MM.1S (cell line): ENCODE measurements around the gene CLIP4.

Source experiments
- EZH2 ChIP-seq: fragments of 300-600 bp; sonication (generic); optimal IDR thresholded peaks from 2 replicates; pipeline ENCODE3; 2017; ENCODE audit warnings: low read depth, mild to moderate bottlenecking, antibody characterized with exemption, low read length, mixed read lengths
- TF ChIP-seq, protein P1 (sequence below): fragments of 300-600 bp; sonication (generic); IDR thresholded peaks from 2 replicates; pipeline ENCODE4 v1.5.1; 2016; ENCODE audit warnings: antibody characterized with exemption, low read length, mixed read lengths

DNA sequence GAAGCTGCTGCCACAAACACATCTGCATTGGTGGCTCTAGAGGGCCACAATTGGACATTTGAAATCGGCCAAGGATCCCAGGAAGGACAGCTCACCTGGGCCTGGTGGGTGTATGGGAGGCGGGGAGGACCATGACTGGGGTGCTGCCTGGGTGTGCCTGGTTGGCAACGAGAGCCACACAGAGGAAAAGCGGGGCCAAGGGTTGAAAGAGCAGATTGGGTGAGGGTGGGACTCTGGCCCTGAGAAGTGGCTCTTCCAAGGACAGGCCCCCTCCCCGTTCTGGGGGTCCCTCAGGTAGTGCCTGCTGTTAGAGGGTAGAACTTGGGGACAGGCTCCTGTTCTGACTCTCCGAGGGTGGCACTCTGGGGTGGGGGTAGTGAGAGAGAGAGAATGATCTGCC is 102.9 kb downstream of the CLIP4 start:
- TF ChIP-seq, protein P1, sequence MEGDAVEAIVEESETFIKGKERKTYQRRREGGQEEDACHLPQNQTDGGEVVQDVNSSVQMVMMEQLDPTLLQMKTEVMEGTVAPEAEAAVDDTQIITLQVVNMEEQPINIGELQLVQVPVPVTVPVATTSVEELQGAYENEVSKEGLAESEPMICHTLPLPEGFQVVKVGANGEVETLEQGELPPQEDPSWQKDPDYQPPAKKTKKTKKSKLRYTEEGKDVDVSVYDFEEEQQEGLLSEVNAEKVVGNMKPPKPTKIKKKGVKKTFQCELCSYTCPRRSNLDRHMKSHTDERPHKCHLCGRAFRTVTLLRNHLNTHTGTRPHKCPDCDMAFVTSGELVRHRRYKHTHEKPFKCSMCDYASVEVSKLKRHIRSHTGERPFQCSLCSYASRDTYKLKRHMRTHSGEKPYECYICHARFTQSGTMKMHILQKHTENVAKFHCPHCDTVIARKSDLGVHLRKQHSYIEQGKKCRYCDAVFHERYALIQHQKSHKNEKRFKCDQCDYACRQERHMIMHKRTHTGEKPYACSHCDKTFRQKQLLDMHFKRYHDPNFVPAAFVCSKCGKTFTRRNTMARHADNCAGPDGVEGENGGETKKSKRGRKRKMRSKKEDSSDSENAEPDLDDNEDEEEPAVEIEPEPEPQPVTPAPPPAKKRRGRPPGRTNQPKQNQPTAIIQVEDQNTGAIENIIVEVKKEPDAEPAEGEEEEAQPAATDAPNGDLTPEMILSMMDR, result no peak
- TF ChIP-seq EZH2, result no peak
